Activated naive CD4-positive, alpha-beta T cell treated with anti-CD3 and anti-CD28 coated beads, Interleukin-2, amount 10 ng/mL, durations not matched to agents 7 days and 5 days (primary cell): ENCODE results near the gene RBM17.
"Not testable (repeated sequence)": the region's sequence is repeated elsewhere in the genome, so short reads cannot be mapped to it uniquely, and the experiment has no call there.

Experiments used
- CTCF ChIA-PET: fragments of 350-600 bp; sonication (Branson Sonifier 250); formaldehyde crosslinking; loops from one replicate; lab custom pipeline; 2021; ENCODE audit warnings: antibody characterized with exemption; lab: Charles Lee
- DNase-seq: peaks from one replicate; pipeline ENCODE4 v3.0.0-alpha.2; 2020
- H3K27ac Mint-ChIP-seq: one replicate; pipeline ENCODE4 v1.8.0; 2021; ENCODE audit warnings: mild to moderate bottlenecking, moderate library complexity, mixed read lengths
- H3K27me3 Mint-ChIP-seq: one replicate; pipeline ENCODE4 v1.8.0; 2021; ENCODE audit warnings: mild to moderate bottlenecking, mixed read lengths
- H3K36me3 Mint-ChIP-seq: one replicate; pipeline ENCODE4 v1.8.0; 2021; ENCODE audit warnings: mixed read lengths
- H3K4me1 Mint-ChIP-seq: one replicate; pipeline ENCODE4 v1.8.0; 2021; ENCODE audit warnings: mixed read lengths
- H3K4me3 Mint-ChIP-seq: one replicate; pipeline ENCODE4 v1.8.0; 2021; ENCODE audit warnings: mild to moderate bottlenecking, moderate library complexity, mixed read lengths
- H3K9me3 Mint-ChIP-seq: one replicate; pipeline ENCODE4 v1.8.0; 2021; ENCODE audit warnings: mixed read lengths

The RBM17 gene

GRCh38 chr10:6115824-6116350 lies 27.1 kb downstream of the RBM17 start:
- no peak overlapping the region for H3K27ac Mint-ChIP-seq
- CTCF ChIA-PET, result no interaction called here
- no peak for DNase-seq
- no peaks in the 10 kb centered on the region for H3K9me3 Mint-ChIP-seq
- peaks cover 50% of the 10 kb centered on the region for H3K36me3 Mint-ChIP-seq
- no peak overlapping the region for H3K4me3 Mint-ChIP-seq
- H3K27me3 Mint-ChIP-seq, result no peaks in the 10 kb centered on the region
- H3K4me1 Mint-ChIP-seq, result no peaks in the 10 kb centered on the region

GRCh38 chr10:6116806-6117205 lies 28.0 kb downstream of the RBM17 start:
- Mint-ChIP-seq H3K9me3 (no peaks in the 10 kb centered on the region), H3K27ac (no peak overlapping the region), H3K36me3 (peaks cover 44% of the 10 kb centered on the region), H3K4me3 (no peak overlapping the region), H3K4me1 (no peaks in the 10 kb centered on the region), H3K27me3 (no peaks in the 10 kb centered on the region)
- no peak for DNase-seq
- CTCF ChIA-PET, result interaction anchor here (1.3 kb wide), 1 partner anchor 285 kb away, joined by 4 read pairs; no protein-coding TSS in a partner anchor

- H3K27me3 Mint-ChIP-seq, result no peaks in the 10 kb centered on the region
- H3K9me3 Mint-ChIP-seq, result no peaks in the 10 kb centered on the region
- H3K4me1 Mint-ChIP-seq, result no peaks in the 10 kb centered on the region
- CTCF ChIA-PET, result interaction anchor here (1.3 kb wide), 1 partner anchor 284 kb away, joined by 4 read pairs; no protein-coding TSS in a partner anchor
- no peak overlapping the region for H3K27ac Mint-ChIP-seq
- H3K36me3 Mint-ChIP-seq, result peaks cover 35% of the 10 kb centered on the region
- no peak overlapping the region for H3K4me3 Mint-ChIP-seq
- no peak for DNase-seq
Observed at GRCh38 chr10:6117711-6118110, 28.9 kb downstream of the RBM17 start.

GRCh38 chr10:6119423-6119822 lies 30.6 kb downstream of the RBM17 start:
- Mint-ChIP-seq H3K4me3 (no peak overlapping the region), H3K27me3 (peaks cover 6% of the 10 kb centered on the region), H3K36me3 (peaks cover 18% of the 10 kb centered on the region), H3K4me1 (peaks cover 4% of the 10 kb centered on the region), H3K9me3 (no peaks in the 10 kb centered on the region), H3K27ac (no peak overlapping the region)
- no peak for DNase-seq
- CTCF ChIA-PET, result interaction anchor here (1.2 to 1.8 kb wide), 2 partner anchors 11 to 282 kb away, joined by 3 to 4 read pairs; no protein-coding TSS in a partner anchor

GRCh38 chr10:6119962-6120361 lies 31.1 kb downstream of the RBM17 start:
- Mint-ChIP-seq H3K4me3 (no peak overlapping the region), H3K4me1 (peaks cover 7% of the 10 kb centered on the region), H3K27ac (no peak overlapping the region), H3K27me3 (peaks cover 11% of the 10 kb centered on the region), H3K9me3 (no peaks in the 10 kb centered on the region), H3K36me3 (peaks cover 14% of the 10 kb centered on the region)
- CTCF ChIA-PET, result interaction anchor here (1.2 to 1.8 kb wide), 3 partner anchors 12 to 282 kb away, joined by 3 to 4 read pairs (median 3); no protein-coding TSS in a partner anchor
- no peak for DNase-seq

GRCh38 chr10:6120691-6121090 lies 31.9 kb downstream of the RBM17 start:
- no peaks in the 10 kb centered on the region for H3K9me3 Mint-ChIP-seq
- CTCF ChIA-PET, result interaction anchor here (1.2 to 1.8 kb wide), 2 partner anchors 30 to 281 kb away, joined by 3 to 4 read pairs; no protein-coding TSS in a partner anchor
- peaks cover 11% of the 10 kb centered on the region for H3K36me3 Mint-ChIP-seq
- DNase-seq, result no peak
- no peak overlapping the region for H3K27ac Mint-ChIP-seq
- H3K4me3 Mint-ChIP-seq, result no peak overlapping the region
- H3K27me3 Mint-ChIP-seq, result peaks cover 12% of the 10 kb centered on the region
- H3K4me1 Mint-ChIP-seq, result peaks cover 7% of the 10 kb centered on the region

- DNase-seq, result no peak
- CTCF ChIA-PET, result interaction anchor here (1.0 to 1.2 kb wide), 2 partner anchors 30 to 32 kb away, joined by 3 read pairs; no protein-coding TSS in a partner anchor
- H3K4me3 Mint-ChIP-seq, result no peak overlapping the region
- H3K9me3 Mint-ChIP-seq, result no peaks in the 10 kb centered on the region
- H3K36me3 Mint-ChIP-seq, result peaks cover 8% of the 10 kb centered on the region
- peaks cover 7% of the 10 kb centered on the region for H3K4me1 Mint-ChIP-seq
- H3K27me3 Mint-ChIP-seq, result peaks cover 16% of the 10 kb centered on the region
- H3K27ac Mint-ChIP-seq, result no peak overlapping the region
Observed at GRCh38 chr10:6121146-6121545, 32.3 kb downstream of the RBM17 start.

GRCh38 chr10:6123532-6123931 lies 34.7 kb downstream of the RBM17 start:
- CTCF ChIA-PET, result interaction anchor here (1.1 to 3.6 kb wide), 2 partner anchors 279 to 283 kb away, joined by 3 to 9 read pairs; no protein-coding TSS in a partner anchor
- no peaks in the 10 kb centered on the region for H3K9me3 Mint-ChIP-seq
- peaks cover 5% of the 10 kb centered on the region for H3K36me3 Mint-ChIP-seq
- H3K27ac Mint-ChIP-seq, result no peak overlapping the region
- H3K4me3 Mint-ChIP-seq, result no peak overlapping the region
- no peak for DNase-seq
- peaks cover 12% of the 10 kb centered on the region for H3K4me1 Mint-ChIP-seq
- peaks cover 25% of the 10 kb centered on the region for H3K27me3 Mint-ChIP-seq

GRCh38 chr10:6124666-6125065 lies 35.8 kb downstream of the RBM17 start:
- Mint-ChIP-seq H3K4me1 (peaks cover 23% of the 10 kb centered on the region), H3K27me3 (peaks cover 30% of the 10 kb centered on the region), H3K36me3 (peaks cover 3% of the 10 kb centered on the region), H3K4me3 (no peak overlapping the region), H3K27ac (no peak overlapping the region), H3K9me3 (no peaks in the 10 kb centered on the region)
- no peak for DNase-seq
- CTCF ChIA-PET, result interaction anchor here (0.7 to 3.6 kb wide), 3 partner anchors 23 to 281 kb away, joined by 3 to 9 read pairs (median 3); no protein-coding TSS in a partner anchor

GRCh38 chr10:6127461-6127860 lies 38.6 kb downstream of the RBM17 start:
- not testable (repeated sequence) for H3K27ac Mint-ChIP-seq, H3K4me3 Mint-ChIP-seq, DNase-seq, H3K9me3 Mint-ChIP-seq, H3K36me3 Mint-ChIP-seq
- CTCF ChIA-PET, result interaction anchor here (2.2 kb wide), 1 partner anchor 10 kb away, joined by 6 read pairs; no protein-coding TSS in a partner anchor
- Mint-ChIP-seq H3K27me3 (peaks cover 45% of the 10 kb centered on the region), H3K4me1 (peaks cover 39% of the 10 kb centered on the region)

GRCh38 chr10:6128087-6128486 lies 39.3 kb downstream of the RBM17 start:
- no peak overlapping the region for H3K27ac Mint-ChIP-seq
- no peak overlapping the region for H3K4me3 Mint-ChIP-seq
- CTCF ChIA-PET, result interaction anchor here (1.9 to 2.2 kb wide), 2 partner anchors 9 to 24 kb away, joined by 6 to 9 read pairs; no protein-coding TSS in a partner anchor
- DNase-seq, result no peak
- no peaks in the 10 kb centered on the region for H3K9me3 Mint-ChIP-seq
- H3K4me1 Mint-ChIP-seq, result peaks cover 39% of the 10 kb centered on the region
- peaks cover 45% of the 10 kb centered on the region for H3K27me3 Mint-ChIP-seq
- no peaks in the 10 kb centered on the region for H3K36me3 Mint-ChIP-seq

- no peaks in the 10 kb centered on the region for H3K36me3 Mint-ChIP-seq
- no peak for DNase-seq
- H3K27me3 Mint-ChIP-seq, result peaks cover 49% of the 10 kb centered on the region
- no peaks in the 10 kb centered on the region for H3K9me3 Mint-ChIP-seq
- CTCF ChIA-PET, result interaction anchor here (1.3 to 2.2 kb wide), 4 partner anchors 8 to 278 kb away, joined by 3 to 9 read pairs (median 4); no protein-coding TSS in a partner anchor
- H3K27ac Mint-ChIP-seq, result peak overlapping the region; percentile 40
- peaks cover 35% of the 10 kb centered on the region for H3K4me1 Mint-ChIP-seq
- H3K4me3 Mint-ChIP-seq, result no peak overlapping the region
Observed at GRCh38 chr10:6128591-6129251, 39.9 kb downstream of the RBM17 start.

GRCh38 chr10:6130848-6131470 lies 42.1 kb downstream of the RBM17 start:
- peaks cover 52% of the 10 kb centered on the region for H3K27me3 Mint-ChIP-seq
- no peak for DNase-seq
- H3K4me1 Mint-ChIP-seq, result peaks cover 49% of the 10 kb centered on the region
- no peaks in the 10 kb centered on the region for H3K9me3 Mint-ChIP-seq
- H3K4me3 Mint-ChIP-seq, result no peak overlapping the region
- CTCF ChIA-PET, result interaction anchor here (0.6 to 1.3 kb wide), 2 partner anchors 37 to 43 kb away, joined by 3 to 5 read pairs; no protein-coding TSS in a partner anchor
- H3K27ac Mint-ChIP-seq, result no peak overlapping the region
- no peaks in the 10 kb centered on the region for H3K36me3 Mint-ChIP-seq
